Neuronal stem cell (in vitro differentiated cells): ENCODE data around the gene HIBADH.

Source experiments
- DNase-seq: peaks from one replicate; pipeline ENCODE4 v3.0.0-alpha.2; 2013; ENCODE audit warnings: low spot score
- H2AFZ ChIP-seq: one replicate; pipeline ENCODE4 v1.6.1; 2013; ENCODE audit warnings: mild to moderate bottlenecking, low read length, inconsistent platforms
- H2AK5ac ChIP-seq: 2 replicates; pipeline ENCODE4 v1.6.1; 2013; ENCODE audit warnings: low read depth, mild to moderate bottlenecking, inconsistent platforms, low read length, moderate library complexity, mixed read lengths
- H2BK120ac ChIP-seq: 2 replicates; pipeline ENCODE4 v1.6.1; 2013; ENCODE audit warnings: low read depth, mild to moderate bottlenecking, inconsistent platforms, low read length, moderate library complexity, mixed read lengths
- H2BK12ac ChIP-seq: one replicate; pipeline ENCODE4 v1.6.1; 2013; ENCODE audit warnings: low read length, inconsistent platforms
- H2BK15ac ChIP-seq: 2 replicates; pipeline ENCODE4 v1.6.1; 2013; ENCODE audit warnings: mild to moderate bottlenecking, low read length, inconsistent platforms, mixed read lengths
- H2BK5ac ChIP-seq: one replicate; pipeline ENCODE4 v1.6.1; 2013; ENCODE audit warnings: inconsistent platforms, mild to moderate bottlenecking, low read length, moderate library complexity
- H3K14ac ChIP-seq: one replicate; pipeline ENCODE4 v1.6.1; 2013; ENCODE audit warnings: low read length, inconsistent platforms
- H3K18ac ChIP-seq: 2 replicates; pipeline ENCODE4 v1.6.1; 2013; ENCODE audit warnings: low read length, inconsistent platforms
- H3K23ac ChIP-seq: 2 replicates; pipeline ENCODE4 v1.6.1; 2013; ENCODE audit warnings: low read depth, mild to moderate bottlenecking, mixed read lengths, low read length, inconsistent platforms; ENCODE audit not compliant: poor library complexity
- H3K27ac ChIP-seq: replicated peaks from 3 replicates; pipeline ENCODE4 v1.5.1; 2013; ENCODE audit warnings: low read length, inconsistent platforms
- H3K27me3 ChIP-seq, 3 experiments: 2 replicates each; pipeline ENCODE4 v1.6.1; 2013; ENCODE audit warnings: low read length in 3 of 3, mild to moderate bottlenecking in 2 of 3, inconsistent platforms in 1 of 3, low read depth in 1 of 3, mixed read lengths in 1 of 3, moderate library complexity in 1 of 3; ENCODE audit not compliant: control insufficient read depth in 3 of 3, insufficient read depth in 3 of 3
- H3K36me3 ChIP-seq, 2 donors: replicated peaks in 1 of 2; 2 replicates each; pipeline ENCODE4 v1.6.1; 2013; ENCODE audit warnings: low read length in 2 of 2; ENCODE audit not compliant: control insufficient read depth in 2 of 2, insufficient read depth in 2 of 2
- H3K4ac ChIP-seq: 2 replicates; pipeline ENCODE4 v1.6.1; 2013; ENCODE audit warnings: inconsistent platforms, mild to moderate bottlenecking, low read length, moderate library complexity
- H3K4me1 ChIP-seq, 2 donors: 1 replicate in 1 of 2; 2 replicates in 1 of 2; pipeline ENCODE4 v1.6.1; 2013; ENCODE audit warnings: low read length in 2 of 2, low read depth in 1 of 2; ENCODE audit not compliant: control insufficient read depth in 2 of 2, insufficient read depth in 1 of 2
- H3K4me2 ChIP-seq: one replicate; pipeline ENCODE4 v1.6.1; 2013; ENCODE audit warnings: mild to moderate bottlenecking, low read length, inconsistent platforms; ENCODE audit not compliant: insufficient read depth, poor library complexity, severe bottlenecking
- H3K4me3 ChIP-seq, 2 donors: 2 replicates each; pipeline ENCODE4 v1.5.1; 2013; ENCODE audit warnings: low read length in 2 of 2, mild to moderate bottlenecking in 2 of 2, inconsistent platforms in 1 of 2, moderate library complexity in 1 of 2
- H3K79me1 ChIP-seq: one replicate; pipeline ENCODE4 v1.6.1; 2013; ENCODE audit warnings: low read depth, mild to moderate bottlenecking, inconsistent platforms, low read length, moderate library complexity
- H3K9ac ChIP-seq: one replicate; pipeline ENCODE4 v1.6.1; 2013; ENCODE audit warnings: mild to moderate bottlenecking, low read depth, low read length, inconsistent platforms; ENCODE audit not compliant: poor library complexity
- H3K9me3 ChIP-seq, 2 donors: replicated peaks in 1 of 2; 2 replicates each; pipeline versions ENCODE3 to v1.6.1; 2013; ENCODE audit warnings: low read length in 2 of 2, mild to moderate bottlenecking in 2 of 2, inconsistent platforms in 1 of 2, low read depth in 1 of 2, mixed read lengths in 1 of 2, moderate library complexity in 1 of 2; ENCODE audit not compliant: control insufficient read depth in 2 of 2, insufficient read depth in 1 of 2
- H4K8ac ChIP-seq: one replicate; pipeline ENCODE4 v1.6.1; 2013; ENCODE audit warnings: low read depth, mild to moderate bottlenecking, inconsistent platforms, low read length, moderate library complexity
- H4K91ac ChIP-seq: one replicate; pipeline ENCODE4 v1.6.1; 2013; ENCODE audit warnings: low read length, low read depth, mild to moderate bottlenecking, inconsistent platforms; ENCODE audit not compliant: poor library complexity
- whole genome bisulfite sequencing, 2 donors: extraction: QIAGEN DNeasy Blood & Tissue Kit; methylation state at CpG; one replicate each; pipeline ENCODE4 v1.1.7; 2013; ENCODE audit warnings: missing lambda C conversion rate in 2 of 2, mixed read lengths in 1 of 2; ENCODE audit not compliant: insufficient read length in 2 of 2, insufficient replicate concordance in 1 of 2; ENCODE audit errors: extremely low coverage in 2 of 2; 5-methylcytosine and 5-hydroxymethylcytosine counted together

Gene HIBADH

GRCh38 chr7:27546610-27547009 is 116.1 kb downstream of the HIBADH start:
- H2BK15ac ChIP-seq, result no peak overlapping the region
- no peak overlapping the region for H3K23ac ChIP-seq
- no peaks in the 10 kb centered on the region for H3K79me1 ChIP-seq
- H3K27ac ChIP-seq, result no peak overlapping the region
- no peak overlapping the region for H3K4me2 ChIP-seq
- H2AFZ ChIP-seq, result no peak overlapping the region
- H2AK5ac ChIP-seq, result no peak overlapping the region
- no CpG with 5 or more reads among the region's 1 CpG for WGBS, 2 donors
- no peak overlapping the region for H2BK12ac ChIP-seq
- H3K14ac ChIP-seq, result no peak overlapping the region
- no peak overlapping the region for H3K18ac ChIP-seq
- H3K4ac ChIP-seq, result no peak overlapping the region
- no peak overlapping the region for H4K91ac ChIP-seq
- no peak overlapping the region for H2BK120ac ChIP-seq
- no peak for DNase-seq
- H3K27me3 ChIP-seq, result no peaks in the 10 kb centered on the region
- no peak overlapping the region for H2BK5ac ChIP-seq
- peaks cover 0 to 13% of the 10 kb centered on the region in 2 donors for H3K36me3 ChIP-seq
- H3K9me3 ChIP-seq, result peaks cover 0 to 10% of the 10 kb centered on the region in 2 donors
- no peaks in the 10 kb centered on the region for H3K4me1 ChIP-seq
- no peak overlapping the region for H4K8ac ChIP-seq
- H3K9ac ChIP-seq, result no peak overlapping the region
- H3K4me3 ChIP-seq, result no peak overlapping the region

GRCh38 chr7:27535795-27536194 is 126.9 kb downstream of the HIBADH start:
- DNase-seq, result no peak
- Histone ChIP-seq H2AFZ (no peak overlapping the region), H3K36me3 (peaks cover 1 to 33% of the 10 kb centered on the region in 2 donors), H3K79me1 (no peaks in the 10 kb centered on the region), H2BK120ac (no peak overlapping the region), H2BK15ac (no peak overlapping the region), H3K9ac (no peak overlapping the region), H3K4me1 (peaks cover 0 to 3% of the 10 kb centered on the region in 2 donors), H3K23ac (no peak overlapping the region), H3K9me3 (no peaks in the 10 kb centered on the region), H3K4ac (no peak overlapping the region), H3K27me3 (no peaks in the 10 kb centered on the region), H3K18ac (no peak overlapping the region), H2BK12ac (no peak overlapping the region), H4K8ac (no peak overlapping the region), H3K27ac (no peak overlapping the region), H3K4me2 (no peak overlapping the region), H3K4me3 (no peak overlapping the region), H2BK5ac (no peak overlapping the region), H4K91ac (no peak overlapping the region), H3K14ac (no peak overlapping the region), H2AK5ac (no peak overlapping the region)
- no CpG with 5 or more reads among the region's 4 CpGs for WGBS, 2 donors

GRCh38 chr7:27533652-27534081 is 129.0 kb downstream of the HIBADH start:
- Histone ChIP-seq H4K91ac (no peak overlapping the region), H2BK120ac (no peak overlapping the region), H4K8ac (no peak overlapping the region), H3K9me3 (peaks cover 0 to 14% of the 10 kb centered on the region in 2 donors), H3K36me3 (peaks cover 2 to 36% of the 10 kb centered on the region in 2 donors), H2AFZ (no peak overlapping the region), H2BK15ac (no peak overlapping the region), H3K4me3 (no peak overlapping the region), H2AK5ac (no peak overlapping the region), H3K18ac (no peak overlapping the region), H3K23ac (no peak overlapping the region), H3K9ac (no peak overlapping the region), H3K27me3 (no peaks in the 10 kb centered on the region), H3K79me1 (no peaks in the 10 kb centered on the region), H2BK12ac (no peak overlapping the region), H3K14ac (no peak overlapping the region), H3K4me2 (no peak overlapping the region), H3K4me1 (peaks cover 0 to 3% of the 10 kb centered on the region in 2 donors), H2BK5ac (no peak overlapping the region), H3K4ac (no peak overlapping the region), H3K27ac (no peak overlapping the region)
- DNase-seq, result no peak
- no CpG with 5 or more reads among the region's 6 CpGs for WGBS, 2 donors

GRCh38 chr7:27532314-27532713 is 130.4 kb downstream of the HIBADH start:
- H3K4me2 ChIP-seq, result no peak overlapping the region
- H2BK120ac ChIP-seq, result no peak overlapping the region
- H2BK15ac ChIP-seq, result no peak overlapping the region
- DNase-seq, result no peak
- no peak overlapping the region for H3K9ac ChIP-seq
- H2AK5ac ChIP-seq, result no peak overlapping the region
- H3K27ac ChIP-seq, result no peak overlapping the region
- H3K9me3 ChIP-seq, result peaks cover 0 to 18% of the 10 kb centered on the region in 2 donors
- no peak overlapping the region for H3K4me3 ChIP-seq
- peaks cover 2 to 37% of the 10 kb centered on the region in 2 donors for H3K36me3 ChIP-seq
- no peak overlapping the region for H2BK12ac ChIP-seq
- no peak overlapping the region for H4K8ac ChIP-seq
- H3K23ac ChIP-seq, result no peak overlapping the region
- no peak overlapping the region for H4K91ac ChIP-seq
- H2BK5ac ChIP-seq, result no peak overlapping the region
- no peak overlapping the region for H3K18ac ChIP-seq
- H3K4ac ChIP-seq, result no peak overlapping the region
- no peak overlapping the region for H3K14ac ChIP-seq
- H3K4me1 ChIP-seq, result peaks cover 0 to 3% of the 10 kb centered on the region in 2 donors
- no peaks in the 10 kb centered on the region for H3K27me3 ChIP-seq
- H3K79me1 ChIP-seq, result no peaks in the 10 kb centered on the region
- no CpG with 5 or more reads among the region's 1 CpG for WGBS, 2 donors
- no peak overlapping the region for H2AFZ ChIP-seq
